Measurements from ENCODE around the gene PRELID1. TPM values are rescaled to one million over a fixed set of nuclear protein-coding genes. Genes with fewer than 3 reads are reported as not detected.

The PRELID1 gene
- total RNA-seq, 1 donor from 2014 or later = 87.0 TPM

DNA sequence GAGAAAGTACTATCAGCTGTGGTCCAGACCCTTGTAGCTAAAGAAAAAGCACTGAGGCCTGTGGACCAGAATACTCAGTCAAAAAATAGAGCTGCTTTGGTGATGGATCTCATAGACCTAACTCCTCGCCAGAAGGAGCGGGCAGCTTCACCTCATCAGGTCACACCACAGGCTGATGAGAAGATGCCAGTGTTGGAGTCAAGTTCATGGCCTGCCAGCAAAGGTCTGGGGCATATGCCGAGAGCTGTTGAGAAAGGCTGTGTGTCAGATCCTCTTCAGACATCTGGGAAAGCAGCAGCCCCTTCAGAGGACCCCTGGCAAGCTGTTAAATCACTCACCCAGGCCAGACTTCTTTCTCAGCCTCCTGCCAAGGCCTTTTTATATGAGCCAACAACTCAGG, 9.0 kb upstream of the PRELID1 start:
- TF ChIP-seq CTCF (IDR thresholded peaks at IDR 0.05) = no peak
- no peak overlapping the region for H3K4me3 ChIP-seq
- H3K36me3 ChIP-seq = peaks cover 65% of the 10 kb centered on the region
- H3K27me3 ChIP-seq = no peaks in the 10 kb centered on the region
- no peak for ATAC-seq
- DNase-seq = no peak
- H3K4me1 ChIP-seq = peaks cover 17% of the 10 kb centered on the region
- H3K27ac ChIP-seq = no peak overlapping the region
- H3K9me3 ChIP-seq = no peaks in the 10 kb centered on the region
- intact Hi-C loops (cut with DNase I) = no loop called here

DNA sequence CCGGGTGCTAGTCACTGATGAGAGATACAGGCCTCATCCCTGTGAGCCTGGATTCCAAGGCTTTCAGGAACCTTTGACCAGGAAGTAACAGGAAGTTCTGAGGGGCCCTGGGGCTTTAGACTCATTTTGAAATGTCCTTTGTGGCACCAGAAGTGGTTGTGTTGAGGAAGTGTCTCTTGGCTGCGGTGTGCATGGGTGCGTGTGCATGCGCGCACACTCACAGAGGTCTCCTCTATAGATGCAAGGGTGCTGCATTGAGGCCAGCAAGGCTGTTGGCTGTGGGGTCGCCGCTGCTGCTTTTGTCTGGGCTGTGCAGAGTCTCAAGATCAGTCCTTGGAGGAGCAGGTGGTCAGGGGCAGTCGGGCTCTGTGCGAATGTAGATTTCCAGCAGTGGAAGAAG, 7.7 kb upstream of the PRELID1 start:
- no peaks in the 10 kb centered on the region for H3K9me3 ChIP-seq
- intact Hi-C loops (cut with DNase I) = no loop called here
- no peak for TF ChIP-seq CTCF (IDR thresholded peaks at IDR 0.05)
- ATAC-seq = peak; percentile 53
- no peak overlapping the region for H3K4me3 ChIP-seq
- no peaks in the 10 kb centered on the region for H3K27me3 ChIP-seq
- peaks cover 53% of the 10 kb centered on the region for H3K36me3 ChIP-seq
- peak overlapping the region; percentile 44 for H3K27ac ChIP-seq
- H3K4me1 ChIP-seq = peaks cover 30% of the 10 kb centered on the region
- no peak for DNase-seq

DNA sequence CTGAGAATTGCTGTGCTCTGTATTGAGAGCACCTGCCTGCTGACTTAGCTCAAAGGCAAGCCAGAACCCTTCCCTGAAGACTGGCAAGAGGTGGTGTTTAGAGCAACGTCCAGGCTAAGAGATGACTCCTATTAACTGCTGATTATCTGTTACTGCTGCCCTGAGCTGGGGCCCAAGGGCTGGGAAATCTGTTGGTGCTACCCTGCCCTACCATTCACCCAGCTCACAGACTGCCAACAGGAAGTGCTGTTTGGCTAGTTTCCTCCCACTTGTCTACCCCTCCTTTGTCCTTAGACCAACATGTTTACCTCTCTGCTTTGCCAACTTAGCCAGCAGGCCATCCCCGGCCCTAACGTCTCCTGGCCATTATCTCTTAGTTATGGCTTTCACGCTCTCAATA, 7.0 kb upstream of the PRELID1 start:
- H3K9me3 ChIP-seq = no peaks in the 10 kb centered on the region
- peak; percentile 35 for ATAC-seq
- no peak for TF ChIP-seq CTCF (IDR thresholded peaks at IDR 0.05)
- no peak for DNase-seq
- no peak overlapping the region for H3K4me3 ChIP-seq
- H3K36me3 ChIP-seq = peaks cover 46% of the 10 kb centered on the region
- no peaks in the 10 kb centered on the region for H3K27me3 ChIP-seq
- H3K4me1 ChIP-seq = peaks cover 36% of the 10 kb centered on the region
- peak overlapping the region; percentile 44 for H3K27ac ChIP-seq
- intact Hi-C loops (cut with DNase I) = no loop called here

DNA sequence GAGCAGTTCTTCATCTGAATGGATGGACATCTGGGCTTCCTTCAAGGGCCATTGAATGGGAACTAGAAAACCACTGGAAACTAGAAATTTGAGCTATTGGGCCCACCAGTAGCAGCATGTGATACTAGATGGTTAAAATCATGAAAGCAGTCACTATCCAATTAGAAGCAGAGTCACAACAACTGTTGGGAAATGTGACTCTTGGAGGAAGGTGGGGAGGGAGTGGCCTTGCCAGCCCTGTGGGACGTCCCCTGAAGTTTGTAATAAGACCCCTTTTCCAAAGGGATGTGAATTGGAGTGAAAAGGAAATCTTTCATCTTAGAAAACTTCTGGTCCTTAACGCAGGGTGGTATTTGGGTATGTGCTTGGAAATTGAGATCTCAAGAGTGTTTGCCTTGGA, 5.7 kb upstream of the PRELID1 start:
- TF ChIP-seq CTCF (IDR thresholded peaks at IDR 0.05) = no peak
- Histone ChIP-seq H3K4me3 (no peak overlapping the region), H3K36me3 (peaks cover 33% of the 10 kb centered on the region), H3K4me1 (peaks cover 49% of the 10 kb centered on the region), H3K9me3 (no peaks in the 10 kb centered on the region), H3K27me3 (no peaks in the 10 kb centered on the region), H3K27ac (no peak overlapping the region)
- no peak for ATAC-seq
- no peak for DNase-seq
- intact Hi-C loops (cut with DNase I) = no loop called here

- no peak overlapping the region for H3K4me3 ChIP-seq
- no peak for TF ChIP-seq CTCF (IDR thresholded peaks at IDR 0.05)
- H3K36me3 ChIP-seq = peaks cover 15% of the 10 kb centered on the region
- intact Hi-C loops (cut with DNase I) = no loop called here
- H3K9me3 ChIP-seq = no peaks in the 10 kb centered on the region
- DNase-seq (no peak), ATAC-seq (no peak)
- peaks cover 53% of the 10 kb centered on the region for H3K4me1 ChIP-seq
- H3K27ac ChIP-seq = peak overlapping the region; percentile 73
- no peaks in the 10 kb centered on the region for H3K27me3 ChIP-seq
These were observed 3.9 kb upstream of the PRELID1 start for GRCh38 chr5:177299697-177300096.

GRCh38 chr5:177300236-177300880, 3.2 kb upstream of the PRELID1 start:
- intact Hi-C loops (cut with DNase I) = no loop called here
- Histone ChIP-seq H3K27ac (peak overlapping the region; percentile 73), H3K27me3 (no peaks in the 10 kb centered on the region), H3K9me3 (no peaks in the 10 kb centered on the region), H3K36me3 (peaks cover 14% of the 10 kb centered on the region), H3K4me3 (no peak overlapping the region), H3K4me1 (peaks cover 59% of the 10 kb centered on the region)
- DNase-seq = no peak
- no peak for TF ChIP-seq CTCF (IDR thresholded peaks at IDR 0.05)
- ATAC-seq = peak; percentile 72

All from upper lobe of right lung (tissue), 1 donor.